Left colon (tissue), 2 donors: Measurements from ENCODE around the gene DRAP1. TPM values are rescaled to one million over a fixed set of nuclear protein-coding genes. Genes with fewer than 3 reads are reported as not detected.
A peak's percentile ranks its signal among the peaks of the same experiment; 100 is the strongest.

Experiments used
- ATAC-seq: fragments of 200-7000 bp; cut with Tn5 transposase; one replicate; pipeline ENCODE4 v1.9.1; 2020; ENCODE audit warnings: mild to moderate bottlenecking, moderate library complexity
- DNase-seq, 2 donors: peaks; one replicate each; pipeline ENCODE4 v3.0.0-alpha.2; 2020
- intact Hi-C, 2 donors: fragments of 100-400 bp; cut with DNase I in 1 of 2; cut with micrococcal nuclease in 1 of 2; formaldehyde crosslinking; loops; one replicate each; pipeline versions ENCODE4 v1.11.2 to v1.14.0; 2022; cut with DNase I, micrococcal nuclease
- long read RNA-seq: library from polyadenylated mRNA; unstranded; transcript quantifications from one replicate; pipeline ENCODE4 v2.0.0, GENCODE V29; 2021
- total RNA-seq, 2 donors: library from RNA; stranded (reverse); fragmentation: NEBNext Ultra II Directional; extraction: Animal tissue kit (Norgen Biotek cat#: 25700); gene quantifications; one replicate each; pipeline ENCODE4 v1.2.1, GENCODE V29; 2021
- donor health status: DM: no; HTN: no; CAD: no.
- donor health status: DM: yes; HTN: yes; CAD: no.

Gene DRAP1
- total RNA-seq: 10 to 100 TPM; 47.3 to 53.4 TPM
- long read RNA-seq, transcript DRAP1-201 (7 exons, 989 nt): major isoform, 32 of 36 reads
- long read RNA-seq, partial matches to known transcripts: 1 of 36 reads
- long read RNA-seq, other reads (novel, unspliced or antisense): 2 of 36 reads

- DNase-seq: peak; percentile 99
- peak; percentile 89 for ATAC-seq
- intact Hi-C loops: no loop called here
Observed at GRCh38 chr11:65919141-65919572, at the start of gene DRAP1. DRAP1 (plus strand) TSS chr11:65919426; CDS start chr11:65919502, 76 bp downstream.

GRCh38 chr11:65869643-65870306, 49.5 kb upstream of the DRAP1 start:
- ATAC-seq (no peak), DNase-seq (no peak)
- intact Hi-C loops: no loop called here

DNA sequence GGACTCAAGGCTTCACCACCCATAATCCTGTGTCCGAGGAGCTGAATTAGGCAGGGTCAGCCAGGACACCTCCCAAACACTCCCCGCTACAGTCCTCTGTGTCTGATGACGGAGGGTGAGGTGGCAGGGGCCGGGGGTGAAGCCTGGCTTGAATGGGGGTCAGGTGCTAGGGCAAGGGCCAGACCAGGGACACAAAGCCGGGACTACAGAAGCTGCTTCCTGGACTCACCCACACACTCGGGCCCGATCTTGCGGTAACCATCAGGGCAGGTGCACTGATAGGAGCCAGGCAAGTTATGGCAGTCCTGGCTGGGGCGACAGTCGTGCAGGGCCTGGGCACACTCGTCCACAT, 48.9 kb upstream of the DRAP1 start:
- intact Hi-C loops: no loop called here
- ATAC-seq (no peak), DNase-seq (no peak)

GRCh38 chr11:65870706-65871681, 48.2 kb upstream of the DRAP1 start:
- intact Hi-C loops: no loop called here
- no peak for ATAC-seq
- no peak for DNase-seq

GRCh38 chr11:65871811-65872548, 47.2 kb upstream of the DRAP1 start:
- intact Hi-C loops: no loop called here
- ATAC-seq (no peak), DNase-seq (peak in 1 of 2 donors; percentile 22)

DNA sequence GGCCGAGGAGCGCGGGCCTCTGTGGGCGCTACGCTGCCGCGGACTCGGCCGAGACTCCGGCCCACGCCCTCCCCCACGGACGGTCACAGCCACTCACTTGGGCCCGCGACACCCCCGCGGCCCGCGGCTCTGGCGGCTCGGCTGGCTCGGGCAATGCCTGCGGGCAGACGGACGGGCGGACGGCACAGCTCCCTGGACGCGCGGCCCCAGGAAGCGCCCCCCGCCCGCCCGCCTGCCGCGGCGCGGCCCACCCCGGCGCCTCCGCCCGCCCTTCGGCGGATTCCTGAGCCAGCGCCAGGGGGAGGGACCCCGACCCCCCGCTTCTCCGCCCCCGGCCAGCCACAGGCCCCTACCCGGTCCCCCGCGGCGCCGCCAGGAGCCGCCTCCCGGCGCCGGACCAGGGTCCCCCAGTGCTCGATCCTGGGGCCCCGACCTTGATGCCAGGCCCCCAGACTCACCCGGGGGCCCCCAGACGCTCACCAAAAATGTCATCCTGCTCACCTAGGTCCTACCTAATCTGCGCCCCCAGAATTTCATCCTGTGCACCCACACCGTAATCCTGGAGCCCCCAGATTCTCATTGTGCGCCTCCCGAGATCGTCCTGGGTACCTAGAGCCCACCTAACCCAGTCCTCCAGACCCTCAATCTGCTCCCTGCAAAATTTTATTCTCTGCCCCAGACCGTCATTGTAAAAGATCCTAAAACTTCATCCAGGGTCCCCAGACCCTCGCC, 46.5 kb upstream of the DRAP1 start, which contains the start of gene EFEMP2:
EFEMP2 (minus strand) TSS at position 215 of the 732 bp plus-strand sequence. CDS start 446 bp downstream, outside the sequence.
- ATAC-seq (peak; percentile 7), DNase-seq (peak in 1 of 2 donors; percentile 40)
- intact Hi-C loops: no loop called here

DNA sequence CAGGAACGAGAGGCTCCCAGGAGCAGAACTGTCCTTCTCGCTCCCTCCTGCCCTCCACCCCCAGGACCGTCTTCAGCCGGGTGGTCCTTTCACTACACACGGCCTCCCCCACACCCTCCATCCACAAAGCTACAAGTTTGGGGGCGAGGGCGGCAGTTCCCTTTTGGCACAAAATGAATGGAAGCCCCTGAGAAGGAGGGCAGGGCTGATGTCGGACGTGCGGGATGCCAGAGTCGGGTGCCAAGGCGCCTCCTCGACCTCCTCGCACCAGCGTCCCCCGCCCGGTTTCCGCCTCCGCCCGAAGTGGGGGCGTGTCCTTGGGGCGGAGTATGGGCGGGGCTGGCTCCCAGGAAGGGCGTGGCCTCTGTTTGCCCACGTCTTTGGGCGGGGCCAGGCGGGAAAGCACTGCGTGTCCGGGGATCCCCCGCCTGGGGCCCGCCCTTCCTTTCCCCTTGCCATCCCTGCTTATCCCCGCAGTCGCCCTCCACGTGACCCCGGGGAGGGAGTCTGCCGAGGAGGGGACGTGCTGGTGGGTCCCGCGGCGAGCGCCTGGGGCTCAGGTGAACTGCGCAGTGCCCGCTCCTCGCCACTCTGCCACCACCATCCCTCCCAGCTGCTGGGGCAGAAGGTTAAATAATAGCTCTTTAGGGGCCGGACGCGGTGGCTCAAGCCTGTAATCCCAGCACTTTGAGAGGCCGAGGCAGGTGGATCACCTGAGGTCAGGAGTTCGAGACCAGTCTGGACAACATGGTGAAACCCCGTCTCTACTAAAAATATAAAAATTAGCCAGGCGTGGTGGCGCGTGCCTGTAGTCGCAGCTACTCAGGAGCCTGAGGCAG, 45.7 kb upstream of the DRAP1 start:
- peak; percentile 97 to 98 for DNase-seq
- ATAC-seq: peak; percentile 96
- intact Hi-C loops: no loop called here

GRCh38 chr11:65879617-65880016, 39.6 kb upstream of the DRAP1 start, which contains the start of gene CTSW:
CTSW (plus strand) TSS chr11:65879837; CDS start chr11:65879855, 18 bp downstream.
- intact Hi-C loops: loop anchor here (5.0 to 10.0 kb wide), 2 partner anchors 105 to 108 kb away; no protein-coding TSS in a partner anchor
- DNase-seq (peak in 1 of 2 donors; percentile 16), ATAC-seq (no peak)

DNA sequence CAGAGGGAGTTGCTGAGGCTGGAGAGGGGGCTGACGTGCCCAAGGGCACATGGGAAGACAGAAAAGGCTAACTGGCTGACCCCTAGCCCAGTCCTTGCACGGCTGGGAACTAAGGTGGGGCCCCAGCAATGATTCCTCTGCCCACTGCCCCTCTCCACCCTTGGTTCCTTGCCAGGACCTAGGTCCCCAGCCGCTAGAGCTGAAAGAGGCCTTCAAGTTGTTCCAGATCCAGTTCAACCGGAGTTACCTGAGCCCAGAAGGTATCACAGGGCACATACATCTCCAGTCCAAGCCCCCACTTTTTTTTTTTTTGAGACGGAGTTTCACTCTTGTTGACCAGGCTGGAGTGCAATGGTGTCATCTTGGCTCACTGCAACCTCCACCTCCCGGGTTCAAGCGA, 39.2 kb upstream of the DRAP1 start:
- DNase-seq (no peak), ATAC-seq (no peak)
- intact Hi-C loops: loop anchor here (5.0 to 10.0 kb wide), 2 partner anchors 105 to 107 kb away; no protein-coding TSS in a partner anchor

DNA sequence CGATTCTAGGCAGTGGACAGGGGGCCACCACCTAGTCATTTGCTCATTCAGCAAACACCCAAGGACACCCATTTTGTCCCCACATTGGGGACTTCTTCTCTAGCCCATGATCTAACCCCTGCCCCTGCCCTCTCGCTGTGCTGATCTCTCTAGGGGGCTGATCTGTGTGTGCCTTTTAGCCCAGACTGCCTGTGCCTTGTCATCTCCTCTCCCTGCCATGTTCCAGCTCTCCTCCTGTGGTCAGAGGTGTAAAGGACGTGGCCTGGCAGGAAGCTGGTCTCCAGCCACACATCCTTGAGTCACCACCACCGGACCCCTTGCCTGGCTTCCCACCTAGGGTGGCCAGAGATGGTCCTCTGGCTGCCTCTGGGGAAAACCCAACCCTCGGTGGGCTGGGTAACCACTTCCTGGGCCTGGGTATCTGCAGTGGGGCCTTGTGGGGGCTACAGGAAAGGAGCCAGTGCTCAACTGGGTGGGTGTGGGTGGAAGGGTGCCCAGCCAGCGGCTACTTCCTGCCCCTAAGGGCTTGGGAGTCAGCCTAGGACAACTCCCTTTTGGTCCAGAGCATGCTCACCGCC, 38.3 kb upstream of the DRAP1 start:
- ATAC-seq: no peak
- intact Hi-C loops: loop anchor here (5.0 to 10.0 kb wide), 2 partner anchors 104 to 106 kb away; no protein-coding TSS in a partner anchor
- no peak for DNase-seq

DNA sequence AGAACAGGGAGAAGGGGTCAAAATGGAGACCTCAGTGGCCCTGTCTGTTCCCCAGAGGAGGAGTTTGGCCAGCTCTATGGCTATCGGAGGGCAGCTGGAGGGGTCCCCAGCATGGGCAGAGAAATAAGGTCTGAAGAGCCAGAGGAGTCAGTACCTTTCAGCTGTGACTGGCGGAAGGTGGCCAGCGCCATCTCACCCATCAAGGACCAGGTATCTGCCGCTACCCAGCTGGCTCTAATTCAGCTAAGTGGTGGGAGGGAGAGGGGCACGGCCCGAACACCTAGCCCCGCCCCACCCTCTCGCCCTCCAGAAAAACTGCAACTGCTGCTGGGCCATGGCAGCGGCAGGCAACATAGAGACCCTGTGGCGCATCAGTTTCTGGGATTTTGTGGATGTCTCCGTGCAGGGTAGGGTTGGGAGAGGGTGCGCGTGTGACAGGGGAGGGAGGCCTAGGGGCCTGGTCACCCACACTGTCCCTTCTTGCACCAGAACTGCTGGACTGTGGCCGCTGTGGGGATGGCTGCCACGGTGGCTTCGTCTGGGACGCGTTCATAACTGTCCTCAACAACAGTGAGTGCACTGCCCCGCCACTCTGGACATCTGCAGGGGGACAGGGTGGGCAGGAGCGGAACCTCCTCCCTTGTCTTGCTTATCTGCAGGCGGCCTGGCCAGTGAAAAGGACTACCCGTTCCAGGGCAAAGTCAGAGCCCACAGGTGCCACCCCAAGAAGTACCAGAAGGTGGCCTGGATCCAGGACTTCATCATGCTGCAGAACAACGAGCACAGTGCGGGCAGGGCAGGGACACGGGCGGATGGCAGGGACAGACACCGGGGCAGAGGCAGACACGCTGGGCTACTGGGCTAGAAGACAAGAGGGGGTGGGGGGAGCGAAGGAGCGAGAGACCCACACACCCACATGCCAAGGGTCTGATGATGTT, 36.8 kb upstream of the DRAP1 start:
- DNase-seq: peak in 1 of 2 donors; percentile 14
- intact Hi-C loops: loop anchor here (5.0 to 10.0 kb wide), 2 partner anchors 102 to 105 kb away; no protein-coding TSS in a partner anchor

GRCh38 chr11:65883058-65883761, 36.0 kb upstream of the DRAP1 start:
- ATAC-seq (no peak), DNase-seq (peak in 1 of 2 donors; percentile 10)
- intact Hi-C loops: loop anchor here (5.0 to 10.0 kb wide), 2 partner anchors 102 to 104 kb away; no protein-coding TSS in a partner anchor

More for the DNA sequence above, 36.8 kb upstream of the DRAP1 start:
- no peak for ATAC-seq

DNA sequence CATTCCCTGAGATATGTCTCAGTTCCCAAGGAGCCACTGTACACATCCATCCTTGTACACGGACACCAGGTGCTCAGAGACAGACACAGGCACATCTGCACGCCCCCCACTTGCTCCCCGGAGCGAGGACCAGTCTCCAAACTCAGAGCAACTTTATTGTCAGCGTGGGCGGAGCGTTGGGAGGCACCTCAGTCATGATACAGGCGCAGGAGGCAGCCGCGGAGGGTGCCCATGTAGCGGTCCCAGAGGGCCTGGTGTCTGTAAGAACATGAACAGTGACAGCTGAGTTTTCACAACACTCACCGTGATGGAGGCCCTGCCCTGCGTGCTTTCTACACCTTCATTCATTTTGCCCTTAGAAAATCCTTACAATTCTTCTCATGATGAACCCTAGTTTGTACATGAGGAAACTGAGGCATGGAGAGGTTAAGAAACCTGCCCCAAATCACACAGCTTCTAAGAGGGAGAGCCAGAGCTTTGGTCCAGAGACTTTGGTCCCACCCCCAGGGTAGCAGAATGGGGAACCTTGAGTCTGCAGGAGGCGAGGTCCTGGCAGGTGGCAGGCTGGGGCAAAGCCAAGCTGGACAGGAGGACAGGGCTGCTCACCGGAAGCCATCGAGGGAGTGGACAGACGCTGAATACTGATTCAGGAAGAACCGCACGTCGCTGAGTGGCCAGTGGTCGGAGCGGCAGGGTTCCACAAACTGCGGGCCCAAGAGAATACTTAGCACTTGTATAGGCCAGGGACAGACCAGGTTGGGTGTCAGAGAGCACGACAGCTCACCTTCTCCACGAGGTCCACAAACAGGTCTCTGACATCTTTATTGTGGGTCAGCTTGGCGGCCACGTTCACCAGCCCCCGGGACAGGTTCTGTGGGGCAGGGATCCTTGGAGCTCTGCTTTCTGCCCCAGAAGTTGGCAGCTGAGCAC, 35.2 kb upstream of the DRAP1 start:
- ATAC-seq: no peak
- peak in 1 of 2 donors; percentile 15 for DNase-seq
- intact Hi-C loops: loop anchor here (5.0 to 10.0 kb wide), 2 partner anchors 101 to 103 kb away; no protein-coding TSS in a partner anchor

- DNase-seq (peak; percentile 67 to 81), ATAC-seq (peak; percentile 35)
- intact Hi-C loops: loop anchor here (5.0 to 10.0 kb wide), 3 partner anchors 78 to 103 kb away; partner anchors contain the start of gene SART1 (in 1 of the 2)
Observed at GRCh38 chr11:65884716-65885092, 34.5 kb upstream of the DRAP1 start.
